Progenitor cell of endocrine pancreas (in vitro differentiated cells): ENCODE results near the gene GUCY1A2. TPM values are rescaled to one million over a fixed set of nuclear protein-coding genes. Genes with fewer than 3 reads are reported as not detected.

Experiments
- DNase-seq: peaks from one replicate; pipeline ENCODE4 v3.0.0; 2021; ENCODE audit warnings: low spot score; ENCODE audit not compliant: unreplicated experiment
- H3K27ac Mint-ChIP-seq: 2 replicates; pipeline ENCODE4 v1.8.0; 2021; ENCODE audit warnings: mild to moderate bottlenecking, moderate library complexity, mixed read lengths
- H3K27me3 Mint-ChIP-seq: 2 replicates; pipeline ENCODE4 v1.8.0; 2021; ENCODE audit warnings: mixed read lengths
- H3K36me3 Mint-ChIP-seq: 2 replicates; pipeline ENCODE4 v1.8.0; 2022; ENCODE audit warnings: mixed read lengths; ENCODE audit not compliant: insufficient read depth
- H3K4me1 Mint-ChIP-seq: 2 replicates; pipeline ENCODE4 v1.8.0; 2021; ENCODE audit warnings: low read depth, mixed read lengths
- H3K4me3 Mint-ChIP-seq: 2 replicates; pipeline ENCODE4 v1.8.0; 2021; ENCODE audit warnings: low read depth, mild to moderate bottlenecking, moderate library complexity, mixed read lengths
- H3K9me3 Mint-ChIP-seq: 2 replicates; pipeline ENCODE4 v1.8.0; 2021; ENCODE audit warnings: low read depth, mixed read lengths
- CTCF ChIP-seq: fragments of 200-600 bp; sonication (generic); IDR thresholded peaks from one replicate; pipeline ENCODE4 v1.5.0; 2021; ENCODE audit warnings: antibody characterized with exemption, mild to moderate bottlenecking; ENCODE audit not compliant: unreplicated experiment
- total RNA-seq: library from RNA; stranded (reverse); gene quantifications from 2 replicates; pipeline ENCODE4 v1.2.1, GENCODE V29; 2021

Gene GUCY1A2
- total RNA-seq, 1 donor from 2014 or later = 38.5 TPM

- Mint-ChIP-seq H3K9me3 (no peaks in the 10 kb centered on the region), H3K36me3 (peaks cover 5% of the 10 kb centered on the region), H3K27me3 (no peaks in the 10 kb centered on the region), H3K4me1 (peaks cover 2% of the 10 kb centered on the region), H3K4me3 (no peak overlapping the region), H3K27ac (no peak overlapping the region)
- no peak for TF ChIP-seq CTCF
- DNase-seq = no peak
These were observed 311.9 kb downstream of the GUCY1A2 start for GRCh38 chr11:106706355-106706754.

GRCh38 chr11:106702805-106703204 lies 315.5 kb downstream of the GUCY1A2 start:
- Mint-ChIP-seq H3K9me3 (no peaks in the 10 kb centered on the region), H3K27ac (no peak overlapping the region), H3K36me3 (peaks cover 5% of the 10 kb centered on the region), H3K4me3 (no peak overlapping the region), H3K4me1 (peaks cover 2% of the 10 kb centered on the region), H3K27me3 (no peaks in the 10 kb centered on the region)
- DNase-seq = no peak
- TF ChIP-seq CTCF = no peak

GRCh38 chr11:106697058-106697457 lies 321.2 kb downstream of the GUCY1A2 start:
- no peak for DNase-seq
- Mint-ChIP-seq H3K27me3 (no peaks in the 10 kb centered on the region), H3K4me3 (no peak overlapping the region), H3K4me1 (peaks cover 1% of the 10 kb centered on the region), H3K9me3 (no peaks in the 10 kb centered on the region), H3K36me3 (peaks cover 10% of the 10 kb centered on the region), H3K27ac (no peak overlapping the region)
- no peak for TF ChIP-seq CTCF

GRCh38 chr11:106695506-106695905 lies 322.8 kb downstream of the GUCY1A2 start:
- peaks cover 1% of the 10 kb centered on the region for H3K4me1 Mint-ChIP-seq
- no peak overlapping the region for H3K4me3 Mint-ChIP-seq
- no peaks in the 10 kb centered on the region for H3K9me3 Mint-ChIP-seq
- DNase-seq = no peak
- peaks cover 9% of the 10 kb centered on the region for H3K36me3 Mint-ChIP-seq
- no peak for TF ChIP-seq CTCF
- H3K27ac Mint-ChIP-seq = no peak overlapping the region
- no peaks in the 10 kb centered on the region for H3K27me3 Mint-ChIP-seq

GRCh38 chr11:106694501-106694900 lies 323.8 kb downstream of the GUCY1A2 start:
- no peaks in the 10 kb centered on the region for H3K9me3 Mint-ChIP-seq
- DNase-seq = no peak
- H3K4me3 Mint-ChIP-seq = no peak overlapping the region

More at GRCh38 chr11:106694501-106694900, 323.8 kb downstream of the GUCY1A2 start:
- Mint-ChIP-seq H3K4me1 (peaks cover 1% of the 10 kb centered on the region), H3K36me3 (peaks cover 9% of the 10 kb centered on the region), H3K27me3 (no peaks in the 10 kb centered on the region), H3K27ac (no peak overlapping the region)
- no peak for TF ChIP-seq CTCF
